CD8-positive, alpha-beta memory T cell (primary cell): Measurements from ENCODE around the gene WDR41. TPM values are rescaled to one million over a fixed set of nuclear protein-coding genes. Genes with fewer than 3 reads are reported as not detected.
A peak's percentile ranks its signal among the peaks of the same experiment; 100 is the strongest.

Source experiments
- CTCF ChIA-PET: fragments of 350-600 bp; sonication (Branson Sonifier 250); formaldehyde crosslinking; loops from one replicate; lab custom pipeline; 2021; ENCODE audit warnings: antibody characterized with exemption; lab: Charles Lee
- POLR2A ChIA-PET: fragments of 350-600 bp; sonication (Branson Sonifier 250); formaldehyde crosslinking; loops from one replicate; lab custom pipeline; 2021; ENCODE audit warnings: antibody characterized with exemption; lab: Charles Lee
- DNase-seq, 5 donors: peaks; one replicate each; pipeline versions ENCODE4 v3.0.0 to v3.0.0-alpha.2; 2020 to 2022; ENCODE audit warnings: mixed read lengths in 1 of 5
- H3K27ac ChIP-seq: one replicate; pipeline ENCODE4 v1.7.0; 2013; ENCODE audit warnings: low read depth, mild to moderate bottlenecking, low read length, moderate library complexity
- H3K27me3 ChIP-seq: 2 replicates; pipeline ENCODE4 v1.7.0; 2013; ENCODE audit warnings: low read length, mild to moderate bottlenecking; ENCODE audit not compliant: insufficient read depth, poor library complexity, severe bottlenecking
- H3K36me3 ChIP-seq: 2 replicates; pipeline ENCODE4 v1.7.0; 2013; ENCODE audit warnings: mild to moderate bottlenecking, low read length, moderate library complexity; ENCODE audit not compliant: insufficient read depth
- H3K4me1 ChIP-seq: 2 replicates; pipeline ENCODE4 v1.7.0; 2013; ENCODE audit warnings: mild to moderate bottlenecking, low read length, moderate library complexity; ENCODE audit not compliant: insufficient read depth
- H3K4me3 ChIP-seq: 2 replicates; pipeline ENCODE4 v1.7.0; 2013; ENCODE audit warnings: mild to moderate bottlenecking, low read length
- H3K9me3 ChIP-seq: 2 replicates; pipeline ENCODE4 v1.7.0; 2013; ENCODE audit warnings: mild to moderate bottlenecking, low read length
- H3K27ac Mint-ChIP-seq, 8 donors: one replicate each; pipeline ENCODE4 v1.8.0; 2020 to 2021; ENCODE audit warnings: mixed read lengths in 8 of 8, mild to moderate bottlenecking in 6 of 8, inconsistent platforms in 3 of 8, moderate library complexity in 3 of 8
- H3K27me3 Mint-ChIP-seq, 2 donors: one replicate each; pipeline ENCODE4 v1.8.0; 2020 to 2021; ENCODE audit warnings: mixed read lengths in 2 of 2, mild to moderate bottlenecking in 1 of 2, moderate library complexity in 1 of 2
- H3K36me3 Mint-ChIP-seq, 3 donors: one replicate each; pipeline ENCODE4 v1.8.0; 2020 to 2021; ENCODE audit warnings: mixed read lengths in 3 of 3, inconsistent platforms in 1 of 3, mild to moderate bottlenecking in 1 of 3
- H3K4me1 Mint-ChIP-seq, 3 donors: one replicate each; pipeline ENCODE4 v1.8.0; 2020 to 2021; ENCODE audit warnings: mixed read lengths in 3 of 3, inconsistent platforms in 1 of 3, mild to moderate bottlenecking in 1 of 3
- H3K4me3 Mint-ChIP-seq, 7 donors: one replicate each; pipeline ENCODE4 v1.8.0; 2020 to 2021; ENCODE audit warnings: mixed read lengths in 7 of 7, mild to moderate bottlenecking in 6 of 7, moderate library complexity in 4 of 7, inconsistent platforms in 2 of 7
- H3K9me3 Mint-ChIP-seq, 5 donors: one replicate each; pipeline ENCODE4 v1.8.0; 2020 to 2022; ENCODE audit warnings: mixed read lengths in 5 of 5, mild to moderate bottlenecking in 3 of 5, moderate library complexity in 2 of 5, inconsistent platforms in 1 of 5
- polyA plus RNA-seq: library from polyadenylated mRNA; unstranded; fragments of 300-500 nt; fragmentation: Illumina TruSeq; gene quantifications from one replicate; pipeline ENCODE4 v1.2.3, GENCODE V29; 2021
- total RNA-seq, 2 experiments: library from RNA; stranded (reverse); gene quantifications; one replicate each; pipeline ENCODE4 v1.2.3, GENCODE V29; 2021

The WDR41 gene
- total and polyA plus RNA-seq, 3 experiments from 2014 or later = 19.7 to 35.2 (median 28.6) TPM

- Mint-ChIP-seq H3K4me1 (no peaks in the 10 kb centered on the region), H3K36me3 (peaks cover 0 to 4% (median 2%) of the 10 kb centered on the region in 3 donors), H3K9me3 (no peaks in the 10 kb centered on the region), H3K4me3 (no peak overlapping the region), H3K27me3 (peaks cover 5 to 24% of the 10 kb centered on the region in 2 donors), H3K27ac (no peak overlapping the region)
- H3K4me1 ChIP-seq = no peaks in the 10 kb centered on the region
- H3K36me3 ChIP-seq = no peaks in the 10 kb centered on the region
- H3K27me3 ChIP-seq = no peaks in the 10 kb centered on the region
- ChIA-PET CTCF (no interaction called here), POLR2A (no interaction called here)
- no peak for DNase-seq
- H3K4me3 ChIP-seq = no peak overlapping the region
- H3K27ac ChIP-seq = no peak overlapping the region
- no peaks in the 10 kb centered on the region for H3K9me3 ChIP-seq
These were observed 72.2 kb downstream of the WDR41 start for GRCh38 chr5:77419644-77420582.

DNA sequence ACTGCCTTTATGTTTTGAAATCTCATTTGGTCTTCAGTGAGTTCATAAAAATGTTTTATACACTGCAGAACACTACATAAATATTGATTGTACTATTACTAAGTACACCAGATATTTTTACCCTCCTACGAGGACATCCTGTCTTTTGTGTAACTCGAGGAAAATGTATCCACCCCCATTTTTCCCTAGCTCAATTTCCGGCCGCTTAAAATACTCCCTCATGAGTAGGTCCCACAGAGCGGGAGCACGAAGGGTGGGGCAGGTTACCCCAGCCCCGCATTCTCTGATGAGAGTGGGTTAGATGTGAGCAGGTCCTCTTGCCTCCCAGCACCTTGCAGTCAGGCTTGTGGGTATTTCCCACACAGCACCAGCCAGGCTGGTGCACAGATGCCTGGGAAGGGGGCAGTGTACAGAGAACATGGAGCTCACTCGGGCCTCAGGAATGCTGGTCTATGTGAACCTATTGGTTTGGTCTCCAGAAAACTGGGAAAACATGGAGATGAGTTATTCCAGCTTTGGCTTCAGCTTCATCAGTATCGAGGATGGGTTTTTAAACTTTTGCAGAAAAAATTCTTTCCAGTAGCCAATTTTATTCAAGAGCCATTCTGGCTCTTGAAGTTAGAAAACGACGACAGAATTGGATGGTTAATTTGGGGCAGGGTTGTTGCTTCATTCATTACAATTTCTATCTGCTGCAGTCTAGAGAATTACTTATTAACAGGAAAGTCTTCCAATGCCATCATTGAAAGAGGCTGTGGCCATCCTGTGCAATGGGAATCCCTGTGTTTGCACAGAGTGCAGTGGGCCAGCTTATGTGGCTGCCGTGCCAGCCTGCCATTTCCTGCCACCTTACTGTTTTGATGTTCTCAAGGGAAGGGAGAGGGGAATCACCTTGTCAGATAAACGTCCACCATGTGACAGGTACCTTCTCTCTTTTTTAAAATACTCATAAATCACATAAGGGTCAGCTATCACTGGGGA lies 73.2 kb downstream of the WDR41 start:
- Mint-ChIP-seq H3K4me3 (peak overlapping the region in 1 of 7 donors; percentile 11), H3K36me3 (peaks cover 0 to 1% (median 0%) of the 10 kb centered on the region in 3 donors), H3K9me3 (no peaks in the 10 kb centered on the region), H3K27me3 (peaks cover 5 to 29% of the 10 kb centered on the region in 2 donors), H3K27ac (no peak overlapping the region), H3K4me1 (no peaks in the 10 kb centered on the region)
- H3K9me3 ChIP-seq = no peaks in the 10 kb centered on the region
- no peaks in the 10 kb centered on the region for H3K27me3 ChIP-seq
- DNase-seq = no peak
- H3K36me3 ChIP-seq = no peaks in the 10 kb centered on the region
- H3K4me1 ChIP-seq = no peaks in the 10 kb centered on the region
- ChIA-PET CTCF (no interaction called here), POLR2A (no interaction called here)
- no peak overlapping the region for H3K27ac ChIP-seq
- H3K4me3 ChIP-seq = no peak overlapping the region

DNA sequence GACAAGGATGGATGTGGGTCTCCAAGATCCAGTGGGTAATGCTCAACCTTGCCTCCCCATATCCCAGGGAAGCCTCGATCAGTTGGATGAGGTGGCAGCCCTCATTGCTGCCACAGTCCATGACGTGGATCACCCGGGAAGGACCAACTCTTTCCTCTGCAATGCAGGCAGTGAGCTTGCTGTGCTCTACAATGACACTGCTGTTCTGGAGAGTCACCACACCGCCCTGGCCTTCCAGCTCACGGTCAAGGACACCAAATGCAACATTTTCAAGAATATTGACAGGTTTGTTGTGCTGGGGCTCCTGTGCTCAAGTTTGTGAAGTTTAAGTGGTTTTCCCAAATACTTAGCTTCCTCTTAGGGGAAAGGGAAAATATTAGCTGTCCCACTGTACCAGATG lies 74.0 kb downstream of the WDR41 start:
- Mint-ChIP-seq H3K27ac (no peak overlapping the region), H3K4me3 (no peak overlapping the region), H3K27me3 (peaks cover 5 to 31% of the 10 kb centered on the region in 2 donors), H3K4me1 (no peaks in the 10 kb centered on the region), H3K36me3 (no peaks in the 10 kb centered on the region), H3K9me3 (no peaks in the 10 kb centered on the region)
- ChIA-PET CTCF (no interaction called here), POLR2A (no interaction called here)
- no peaks in the 10 kb centered on the region for H3K27me3 ChIP-seq
- H3K9me3 ChIP-seq = no peaks in the 10 kb centered on the region
- no peak overlapping the region for H3K4me3 ChIP-seq
- DNase-seq = no peak
- H3K4me1 ChIP-seq = no peaks in the 10 kb centered on the region
- H3K27ac ChIP-seq = no peak overlapping the region
- H3K36me3 ChIP-seq = no peaks in the 10 kb centered on the region

DNA sequence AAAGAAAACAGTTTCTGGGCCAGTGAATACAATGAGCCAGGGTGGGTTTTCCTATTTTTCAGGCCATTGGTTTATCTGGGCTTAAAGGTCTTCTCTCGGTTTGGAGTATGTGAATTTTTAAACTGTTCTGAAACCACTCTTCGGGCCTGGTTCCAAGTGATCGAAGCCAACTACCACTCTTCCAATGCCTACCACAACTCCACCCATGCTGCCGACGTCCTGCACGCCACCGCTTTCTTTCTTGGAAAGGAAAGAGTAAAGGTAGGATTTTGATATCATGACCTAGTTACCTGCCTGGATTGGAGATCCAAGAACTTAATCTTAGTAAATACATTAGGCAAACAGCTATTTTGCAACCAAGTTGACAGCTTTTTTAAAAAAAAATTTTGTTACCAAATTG lies 79.1 kb downstream of the WDR41 start:
- H3K27ac Mint-ChIP-seq = no peak overlapping the region
- Histone ChIP-seq H3K4me3 (no peak overlapping the region), H3K27ac (no peak overlapping the region), H3K9me3 (no peaks in the 10 kb centered on the region), H3K27me3 (no peaks in the 10 kb centered on the region), H3K4me1 (no peaks in the 10 kb centered on the region), H3K36me3 (no peaks in the 10 kb centered on the region)
- no peak overlapping the region for H3K4me3 Mint-ChIP-seq
- CTCF ChIA-PET = no interaction called here
- no peaks in the 10 kb centered on the region for H3K36me3 Mint-ChIP-seq
- POLR2A ChIA-PET = no interaction called here
- H3K9me3 Mint-ChIP-seq = no peaks in the 10 kb centered on the region
- no peak for DNase-seq
- H3K4me1 Mint-ChIP-seq = peaks cover 0 to 7% (median 5%) of the 10 kb centered on the region in 3 donors
- peaks cover 5 to 28% of the 10 kb centered on the region in 2 donors for H3K27me3 Mint-ChIP-seq

GRCh38 chr5:77409870-77410621 lies 82.1 kb downstream of the WDR41 start:
- Mint-ChIP-seq H3K9me3 (no peaks in the 10 kb centered on the region), H3K36me3 (no peaks in the 10 kb centered on the region), H3K4me3 (no peak overlapping the region), H3K27ac (no peak overlapping the region), H3K4me1 (peaks cover 0 to 7% (median 5%) of the 10 kb centered on the region in 3 donors), H3K27me3 (peaks cover 5 to 16% of the 10 kb centered on the region in 2 donors)
- Histone ChIP-seq H3K27ac (no peak overlapping the region), H3K4me3 (no peak overlapping the region), H3K36me3 (no peaks in the 10 kb centered on the region), H3K9me3 (no peaks in the 10 kb centered on the region), H3K27me3 (no peaks in the 10 kb centered on the region), H3K4me1 (no peaks in the 10 kb centered on the region)
- no peak for DNase-seq
- ChIA-PET POLR2A (no interaction called here), CTCF (no interaction called here)

- Mint-ChIP-seq H3K4me1 (peaks cover 0 to 7% (median 5%) of the 10 kb centered on the region in 3 donors), H3K4me3 (no peak overlapping the region), H3K27me3 (peaks cover 3 to 8% of the 10 kb centered on the region in 2 donors), H3K9me3 (no peaks in the 10 kb centered on the region), H3K27ac (no peak overlapping the region), H3K36me3 (no peaks in the 10 kb centered on the region)
- DNase-seq = no peak
- Histone ChIP-seq H3K4me3 (no peak overlapping the region), H3K27ac (no peak overlapping the region), H3K9me3 (no peaks in the 10 kb centered on the region), H3K4me1 (no peaks in the 10 kb centered on the region), H3K36me3 (no peaks in the 10 kb centered on the region), H3K27me3 (no peaks in the 10 kb centered on the region)
- ChIA-PET CTCF (no interaction called here), POLR2A (no interaction called here)
These were observed 85.0 kb downstream of the WDR41 start for GRCh38 chr5:77407152-77407551.

DNA sequence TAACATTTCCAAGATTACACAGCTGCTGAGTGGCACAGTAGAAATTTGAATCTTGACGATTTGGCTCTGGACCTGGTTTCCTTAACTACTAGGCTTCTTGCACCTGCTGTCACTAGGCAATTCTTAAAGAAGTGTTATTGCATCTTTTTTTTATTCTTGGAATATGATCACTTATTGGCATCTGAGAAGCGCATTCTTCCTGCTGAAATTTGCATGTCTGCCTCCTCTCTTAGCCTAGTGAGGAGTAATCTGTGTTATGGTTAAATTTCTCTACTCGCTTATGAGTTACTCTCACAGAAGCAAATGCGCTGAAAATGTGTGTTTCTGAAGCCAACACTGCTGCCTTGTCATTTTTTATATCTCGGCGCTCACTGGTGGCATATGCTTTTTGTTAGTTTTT lies 89.3 kb downstream of the WDR41 start:
- DNase-seq = no peak
- no peaks in the 10 kb centered on the region for H3K36me3 Mint-ChIP-seq
- Histone ChIP-seq H3K4me1 (no peaks in the 10 kb centered on the region), H3K9me3 (no peaks in the 10 kb centered on the region), H3K4me3 (no peak overlapping the region), H3K36me3 (no peaks in the 10 kb centered on the region), H3K27ac (no peak overlapping the region), H3K27me3 (no peaks in the 10 kb centered on the region)
- H3K4me3 Mint-ChIP-seq = no peak overlapping the region
- H3K9me3 Mint-ChIP-seq = no peaks in the 10 kb centered on the region
- H3K27me3 Mint-ChIP-seq = peaks cover 3 to 7% of the 10 kb centered on the region in 2 donors
- CTCF ChIA-PET = no interaction called here
- POLR2A ChIA-PET = no interaction called here
- H3K4me1 Mint-ChIP-seq = no peaks in the 10 kb centered on the region
- no peak overlapping the region for H3K27ac Mint-ChIP-seq
